ENCODE data around the gene MSH5. TPM values are rescaled to one million over a fixed set of nuclear protein-coding genes. Genes with fewer than 3 reads are reported as not detected.

The MSH5 gene
- polyA plus RNA-seq, 2 of the 4 experiments (the other 2 are of a cell fraction): 17.4 to 36.5 TPM

DNA sequence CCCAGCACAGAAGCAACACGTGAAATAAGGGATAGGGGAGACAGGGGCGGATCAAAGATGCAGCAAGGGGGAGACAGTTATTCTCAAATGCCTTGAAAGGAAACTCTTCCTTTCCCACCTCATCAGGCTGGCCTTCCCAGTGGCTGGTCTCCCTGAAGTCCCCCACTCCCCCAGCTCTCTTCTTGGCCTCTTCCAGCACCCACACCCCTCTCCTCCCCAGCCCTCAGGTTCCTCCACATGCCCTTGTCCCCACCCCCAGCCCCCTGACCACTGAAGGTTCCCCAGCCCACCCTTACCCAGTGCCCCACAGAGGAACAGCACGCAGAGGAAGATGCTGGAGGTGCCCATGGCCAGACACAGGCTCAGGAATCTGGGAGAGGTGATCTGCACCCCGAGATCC, 26.3 kb upstream of the MSH5 start:
- ChIA-PET CTCF (interaction anchor here (1.3 to 1.7 kb wide), 3 partner anchors 10 to 45 kb away, joined by 3 to 6 read pairs (median 4); partner anchors contain the start of gene MPIG6B), POLR2A (interaction anchor here (0.7 kb wide), 1 partner anchor 166 kb away, joined by 5 read pairs; the partner anchor contains the start of gene NFKBIL1)
- H3K9me3 ChIP-seq: no peaks in the 10 kb centered on the region
- H3K4me3 ChIP-seq: no peak overlapping the region
- FAIRE-seq (no peak), ATAC-seq (no peak), DNase-seq (ENCODE audit: low read depth in 1 of 2, low spot score in 1 of 2) (no peak)
- H3K4me1 ChIP-seq: 0 out of 3 replicates have a peak, but pooled peaks cover 3% of the 10 kb centered on the region
- no peak overlapping the region for H3K27ac ChIP-seq
- 79% methylated on average over 3 of the region's 4 CpGs for WGBS (ENCODE audit: missing lambda C conversion rate)
- no peak overlapping the region for H3K4me2 ChIP-seq
- no peak for TF ChIP-seq HDAC2 (IDR thresholded peaks at IDR 0.05)
- TF ChIP-seq CHD4 (IDR thresholded peaks at IDR 0.05; ENCODE audit: borderline replicate concordance): no peak
- no peak for TF ChIP-seq ZNF302 (CRISPR knock-in tag; IDR thresholded peaks at IDR 0.05)
- TF ChIP-seq, protein P1, sequence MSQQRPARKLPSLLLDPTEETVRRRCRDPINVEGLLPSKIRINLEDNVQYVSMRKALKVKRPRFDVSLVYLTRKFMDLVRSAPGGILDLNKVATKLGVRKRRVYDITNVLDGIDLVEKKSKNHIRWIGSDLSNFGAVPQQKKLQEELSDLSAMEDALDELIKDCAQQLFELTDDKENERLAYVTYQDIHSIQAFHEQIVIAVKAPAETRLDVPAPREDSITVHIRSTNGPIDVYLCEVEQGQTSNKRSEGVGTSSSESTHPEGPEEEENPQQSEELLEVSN (IDR thresholded peaks at IDR 0.05; ENCODE audit: borderline replicate concordance, low read depth): no peak

- Histone ChIP-seq H3K4me1 (0 out of 3 replicates have a peak, but pooled peaks cover 3% of the 10 kb centered on the region), H3K4me2 (no peak overlapping the region), H3K27ac (no peak overlapping the region), H3K4me3 (no peak overlapping the region), H3K9me3 (no peaks in the 10 kb centered on the region)
- 58% methylated on average over 5 of the region's 5 CpGs for WGBS (ENCODE audit: missing lambda C conversion rate)
- TF ChIP-seq TFCP2L1 (CRISPR knock-in tag; IDR thresholded peaks at IDR 0.05): no peak
- TF ChIP-seq CBX2 (IDR thresholded peaks at IDR 0.05; ENCODE audit: borderline replicate concordance, low read depth): no peak
- TF ChIP-seq EHMT2 (IDR thresholded peaks at IDR 0.05; ENCODE audit: low read depth): no peak
- no peak for TF ChIP-seq CEBPB (IDR thresholded peaks at IDR 0.05)
- no peak for TF ChIP-seq ZSCAN20 (CRISPR knock-in tag; IDR thresholded peaks at IDR 0.05)
- TF ChIP-seq RCOR1 (IDR thresholded peaks at IDR 0.05; ENCODE audit: low read depth, low read length): no peak
- TF ChIP-seq NR3C1 (IDR thresholded peaks at IDR 0.05): no peak
- no peak for TF ChIP-seq FOSL2 (IDR thresholded peaks at IDR 0.05)
- no peak for TF ChIP-seq FOSL2 (CRISPR knock-in tag; IDR thresholded peaks at IDR 0.05)
- TF ChIP-seq RAD21 (conservative IDR thresholded peaks at IDR 0.05 in 1 of 2, IDR thresholded peaks at IDR 0.05 in 1 of 2): no peak
- TF ChIP-seq USF2 (IDR thresholded peaks at IDR 0.05): no peak
- no peak for TF ChIP-seq EHF (CRISPR knock-in tag; IDR thresholded peaks at IDR 0.05)
- no peak for TF ChIP-seq ESRRA (IDR thresholded peaks at IDR 0.05; ENCODE audit: borderline replicate concordance, low read length)
- TF ChIP-seq MAFK (IDR thresholded peaks at IDR 0.05; ENCODE audit: partially characterized antibody): no peak
- TF ChIP-seq REST (IDR thresholded peaks at IDR 0.05): no peak
- no peak for TF ChIP-seq EP300 (IDR thresholded peaks at IDR 0.05)
- TF ChIP-seq RFX5 (IDR thresholded peaks at IDR 0.05): no peak
- TF ChIP-seq HOXB13 (CRISPR knock-in tag; IDR thresholded peaks at IDR 0.05; ENCODE audit: low read depth): no peak
- no peak for TF ChIP-seq KDM1A (IDR thresholded peaks at IDR 0.05; ENCODE audit: low read depth)
- CTCF ChIA-PET: interaction anchor here (1.3 to 2.0 kb wide), 4 partner anchors 10 to 45 kb away, joined by 3 to 6 read pairs (median 4); partner anchors contain the start of genes DDAH2 and MPIG6B
- DNase-seq (ENCODE audit: low read depth in 1 of 2, low spot score in 1 of 2) (no peak), ATAC-seq (no peak), FAIRE-seq (no peak)
- POLR2A ChIA-PET: no interaction called here
Observed at GRCh38 chr6:31713991-31714684, 25.7 kb upstream of the MSH5 start.

Measured in A549 (cell line).